Progenitor cell of endocrine pancreas (in vitro differentiated cells): ENCODE measurements around the gene DDX47. TPM values are rescaled to one million over a fixed set of nuclear protein-coding genes. Genes with fewer than 3 reads are reported as not detected.
"Not testable (repeated sequence)": the region's sequence is repeated elsewhere in the genome, so short reads cannot be mapped to it uniquely, and the experiment has no call there.

Experiments used
- DNase-seq: peaks from one replicate; pipeline ENCODE4 v3.0.0; 2021; ENCODE audit warnings: low spot score; ENCODE audit not compliant: unreplicated experiment
- H3K27ac Mint-ChIP-seq: 2 replicates; pipeline ENCODE4 v1.8.0; 2021; ENCODE audit warnings: mild to moderate bottlenecking, moderate library complexity, mixed read lengths
- H3K27me3 Mint-ChIP-seq: 2 replicates; pipeline ENCODE4 v1.8.0; 2021; ENCODE audit warnings: mixed read lengths
- H3K36me3 Mint-ChIP-seq: 2 replicates; pipeline ENCODE4 v1.8.0; 2022; ENCODE audit warnings: mixed read lengths; ENCODE audit not compliant: insufficient read depth
- H3K4me1 Mint-ChIP-seq: 2 replicates; pipeline ENCODE4 v1.8.0; 2021; ENCODE audit warnings: low read depth, mixed read lengths
- H3K4me3 Mint-ChIP-seq: 2 replicates; pipeline ENCODE4 v1.8.0; 2021; ENCODE audit warnings: low read depth, mild to moderate bottlenecking, moderate library complexity, mixed read lengths
- H3K9me3 Mint-ChIP-seq: 2 replicates; pipeline ENCODE4 v1.8.0; 2021; ENCODE audit warnings: low read depth, mixed read lengths
- total RNA-seq: library from RNA; stranded (reverse); gene quantifications from 2 replicates; pipeline ENCODE4 v1.2.1, GENCODE V29; 2021
- TF ChIP-seq, protein P1 (sequence below): fragments of 200-600 bp; sonication (generic); IDR thresholded peaks from one replicate; pipeline ENCODE4 v1.5.0; 2021; ENCODE audit warnings: antibody characterized with exemption, mild to moderate bottlenecking; ENCODE audit not compliant: unreplicated experiment

Gene DDX47
- total RNA-seq, 1 donor from 2014 or later = 115 TPM

GRCh38 chr12:12803186-12803585 lies 10.0 kb upstream of the DDX47 start:
- DNase-seq = no peak
- TF ChIP-seq, protein P1, sequence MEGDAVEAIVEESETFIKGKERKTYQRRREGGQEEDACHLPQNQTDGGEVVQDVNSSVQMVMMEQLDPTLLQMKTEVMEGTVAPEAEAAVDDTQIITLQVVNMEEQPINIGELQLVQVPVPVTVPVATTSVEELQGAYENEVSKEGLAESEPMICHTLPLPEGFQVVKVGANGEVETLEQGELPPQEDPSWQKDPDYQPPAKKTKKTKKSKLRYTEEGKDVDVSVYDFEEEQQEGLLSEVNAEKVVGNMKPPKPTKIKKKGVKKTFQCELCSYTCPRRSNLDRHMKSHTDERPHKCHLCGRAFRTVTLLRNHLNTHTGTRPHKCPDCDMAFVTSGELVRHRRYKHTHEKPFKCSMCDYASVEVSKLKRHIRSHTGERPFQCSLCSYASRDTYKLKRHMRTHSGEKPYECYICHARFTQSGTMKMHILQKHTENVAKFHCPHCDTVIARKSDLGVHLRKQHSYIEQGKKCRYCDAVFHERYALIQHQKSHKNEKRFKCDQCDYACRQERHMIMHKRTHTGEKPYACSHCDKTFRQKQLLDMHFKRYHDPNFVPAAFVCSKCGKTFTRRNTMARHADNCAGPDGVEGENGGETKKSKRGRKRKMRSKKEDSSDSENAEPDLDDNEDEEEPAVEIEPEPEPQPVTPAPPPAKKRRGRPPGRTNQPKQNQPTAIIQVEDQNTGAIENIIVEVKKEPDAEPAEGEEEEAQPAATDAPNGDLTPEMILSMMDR = no peak
- H3K4me1 Mint-ChIP-seq = peaks cover 5% of the 10 kb centered on the region
- H3K27me3 Mint-ChIP-seq = peaks cover 5% of the 10 kb centered on the region
- no peaks in the 10 kb centered on the region for H3K9me3 Mint-ChIP-seq
- H3K36me3 Mint-ChIP-seq = no peaks in the 10 kb centered on the region
- peak overlapping the region; percentile 20 for H3K27ac Mint-ChIP-seq
- H3K4me3 Mint-ChIP-seq = no peak overlapping the region

GRCh38 chr12:12804011-12804410 lies 9.1 kb upstream of the DDX47 start:
- DNase-seq = no peak
- Mint-ChIP-seq H3K4me3 (no peak overlapping the region), H3K27ac (no peak overlapping the region), H3K27me3 (peaks cover 5% of the 10 kb centered on the region), H3K4me1 (peaks cover 8% of the 10 kb centered on the region), H3K9me3 (no peaks in the 10 kb centered on the region), H3K36me3 (no peaks in the 10 kb centered on the region)
- TF ChIP-seq, protein P1 = no peak

DNA sequence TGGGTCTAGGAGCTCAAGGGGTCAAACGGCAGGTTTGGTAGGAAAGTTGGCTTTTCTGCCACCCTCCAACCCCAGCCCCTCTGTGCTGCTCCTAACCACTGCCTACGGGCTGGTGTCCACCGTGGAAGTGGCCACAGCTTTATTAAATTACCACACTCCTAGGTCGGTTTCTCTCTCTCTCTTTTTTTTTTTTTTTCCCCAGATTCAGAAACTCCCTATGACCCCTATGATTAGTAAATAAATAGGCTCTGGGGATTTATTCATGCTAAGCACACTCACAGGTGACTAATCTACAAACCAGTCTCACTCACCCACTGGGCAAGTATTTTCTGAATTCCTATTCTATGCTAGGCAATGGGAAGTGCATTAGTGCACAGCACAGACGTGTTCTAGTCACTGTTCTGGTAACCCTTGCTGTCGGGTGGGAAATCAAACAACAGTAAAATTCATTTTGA lies 8.7 kb upstream of the DDX47 start:
- H3K36me3 Mint-ChIP-seq = no peaks in the 10 kb centered on the region
- peaks cover 8% of the 10 kb centered on the region for H3K4me1 Mint-ChIP-seq
- no peaks in the 10 kb centered on the region for H3K9me3 Mint-ChIP-seq
- TF ChIP-seq, protein P1 = no peak
- no peak overlapping the region for H3K4me3 Mint-ChIP-seq
- H3K27ac Mint-ChIP-seq = no peak overlapping the region
- no peak for DNase-seq
- H3K27me3 Mint-ChIP-seq = peaks cover 5% of the 10 kb centered on the region

DNA sequence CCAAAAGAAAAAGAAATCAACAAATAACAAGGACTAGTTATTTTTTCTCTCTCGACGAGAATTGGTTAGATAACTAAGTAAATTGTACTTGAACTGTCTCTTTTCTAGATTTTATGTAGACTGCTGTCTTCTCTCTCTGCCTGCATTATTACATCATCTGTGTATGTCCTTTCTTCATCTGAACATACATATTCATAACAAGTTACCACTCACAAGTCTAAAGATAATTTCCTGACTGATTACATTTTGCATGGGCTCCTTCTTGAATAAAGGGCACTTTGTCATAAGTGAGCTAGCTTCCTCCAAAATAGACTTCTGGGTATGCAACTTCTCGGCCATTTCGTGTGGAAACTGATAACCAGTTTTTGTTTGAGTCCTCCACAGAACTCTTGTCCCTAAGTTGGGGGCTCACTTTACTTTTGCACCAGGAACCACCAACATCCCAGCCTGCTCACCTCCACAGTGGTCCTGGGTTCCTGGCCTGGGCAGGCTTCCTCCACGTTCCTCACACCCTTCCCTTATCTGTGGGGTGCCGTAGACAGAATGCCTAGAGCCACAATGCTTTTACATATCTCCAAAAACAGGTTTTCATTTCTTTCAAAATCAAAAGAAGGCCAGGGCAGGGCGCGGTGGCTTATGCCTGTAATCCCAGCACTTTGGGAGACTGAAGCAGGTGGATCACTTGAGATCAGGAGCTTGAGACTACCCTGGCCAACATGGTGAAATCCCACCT lies 6.2 kb upstream of the DDX47 start:
- TF ChIP-seq, protein P1 = no peak
- no peaks in the 10 kb centered on the region for H3K9me3 Mint-ChIP-seq
- H3K4me3 Mint-ChIP-seq = no peak overlapping the region
- DNase-seq = no peak
- peaks cover 17% of the 10 kb centered on the region for H3K4me1 Mint-ChIP-seq
- H3K27me3 Mint-ChIP-seq = peaks cover 5% of the 10 kb centered on the region
- no peak overlapping the region for H3K27ac Mint-ChIP-seq
- no peaks in the 10 kb centered on the region for H3K36me3 Mint-ChIP-seq

DNA sequence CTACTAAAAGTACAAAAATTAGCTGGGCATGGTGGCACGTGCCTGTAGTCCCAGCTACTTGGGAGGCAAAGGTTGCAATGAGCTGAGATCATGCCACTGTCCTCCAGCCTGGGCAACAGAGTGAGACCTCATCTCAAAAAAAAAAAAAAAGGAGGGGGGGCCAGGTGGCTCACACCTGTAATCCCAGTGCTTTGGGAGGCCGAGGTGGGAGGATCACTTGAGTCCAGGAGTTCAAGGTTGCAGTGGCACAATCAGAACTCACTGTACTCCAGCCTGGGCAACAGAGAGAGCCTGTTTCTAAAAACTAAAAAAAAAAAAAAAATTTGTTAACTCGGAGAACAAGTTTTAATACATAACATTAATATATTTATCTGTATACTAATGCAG lies 5.6 kb upstream of the DDX47 start:
- H3K36me3 Mint-ChIP-seq, DNase-seq, H3K27ac Mint-ChIP-seq, H3K9me3 Mint-ChIP-seq, H3K27me3 Mint-ChIP-seq, H3K4me3 Mint-ChIP-seq: not testable (repeated sequence)
- H3K4me1 Mint-ChIP-seq = peaks cover 17% of the 10 kb centered on the region
